ENCODE results near the gene PPP2R5E. TPM values are rescaled to one million over a fixed set of nuclear protein-coding genes. Genes with fewer than 3 reads are reported as not detected.

PPP2R5E gene
- total and polyA plus RNA-seq, 9 donors = 14.2 to 25.5 (median 20.1) TPM

DNA sequence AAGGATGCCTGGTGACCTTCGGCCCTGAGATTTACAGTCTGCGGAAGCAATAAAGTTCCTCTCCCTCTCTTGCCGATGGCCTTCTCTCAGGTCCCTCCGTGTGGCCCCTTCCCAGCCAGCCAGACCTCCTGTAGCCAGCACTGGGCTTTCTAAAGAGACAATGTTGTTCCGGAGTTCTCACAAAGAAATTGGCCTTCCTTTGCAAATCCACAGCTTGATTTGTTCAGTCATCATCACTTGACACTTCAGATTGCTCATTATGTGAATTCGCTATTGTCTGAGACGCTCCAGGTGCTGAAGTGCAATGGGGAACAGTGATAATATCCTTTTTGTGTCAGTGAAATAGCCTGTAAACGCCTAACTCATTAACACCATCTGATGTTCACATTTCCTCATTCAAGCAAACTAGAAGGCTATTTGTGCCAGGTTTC is 180.8 kb downstream of the PPP2R5E start:
- DNase-seq = no peak
- H3K9me3 ChIP-seq (replicated peaks; ENCODE audit: control insufficient read depth, low read depth, low read length) = peaks cover 7% of the 10 kb centered on the region
- no peaks in the 10 kb centered on the region for H3K27me3 ChIP-seq (ENCODE audit: control insufficient read depth, insufficient read depth, low read length)
- H3K4me3 ChIP-seq (ENCODE audit: low read length) = no peak overlapping the region
- no peak overlapping the region for H3K27ac ChIP-seq (ENCODE audit: low read length)
- H3K4me1 ChIP-seq (ENCODE audit: control insufficient read depth, insufficient read depth, low read length) = peaks cover 2% of the 10 kb centered on the region
- H3K36me3 ChIP-seq (ENCODE audit: control insufficient read depth, insufficient read depth, low read length) = no peaks in the 10 kb centered on the region
- 25% methylated on average over 4 of the region's 8 CpGs for WGBS (ENCODE audit: insufficient coverage)

DNA sequence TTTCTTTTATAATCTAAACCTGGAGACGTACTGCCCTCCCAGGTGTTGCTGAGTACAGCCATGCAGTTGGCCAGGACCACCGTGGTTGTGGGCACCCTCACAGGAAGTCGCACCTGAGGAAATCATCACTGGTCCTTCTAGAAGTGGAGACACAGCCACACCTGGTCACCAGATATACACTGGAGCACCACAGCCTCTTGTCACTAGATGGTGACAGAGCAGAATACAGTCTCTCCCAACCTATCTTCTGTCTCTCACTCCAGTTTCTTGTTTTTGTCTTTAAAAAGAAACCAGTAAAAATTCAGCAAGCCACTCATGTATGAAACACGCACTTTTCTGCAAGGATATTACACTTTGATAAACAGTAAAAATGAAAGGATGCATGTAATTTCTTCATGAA is 181.4 kb downstream of the PPP2R5E start:
- H3K4me1 ChIP-seq (ENCODE audit: control insufficient read depth, insufficient read depth, low read length) = peaks cover 2% of the 10 kb centered on the region
- peaks cover 7% of the 10 kb centered on the region for H3K9me3 ChIP-seq (replicated peaks; ENCODE audit: control insufficient read depth, low read depth, low read length)
- 72% methylated on average over 3 of the region's 4 CpGs for WGBS (ENCODE audit: insufficient coverage)
- DNase-seq = no peak
- no peaks in the 10 kb centered on the region for H3K27me3 ChIP-seq (ENCODE audit: control insufficient read depth, insufficient read depth, low read length)
- H3K36me3 ChIP-seq (ENCODE audit: control insufficient read depth, insufficient read depth, low read length) = no peaks in the 10 kb centered on the region
- H3K27ac ChIP-seq (ENCODE audit: low read length) = no peak overlapping the region
- H3K4me3 ChIP-seq (ENCODE audit: low read length) = no peak overlapping the region

DNA sequence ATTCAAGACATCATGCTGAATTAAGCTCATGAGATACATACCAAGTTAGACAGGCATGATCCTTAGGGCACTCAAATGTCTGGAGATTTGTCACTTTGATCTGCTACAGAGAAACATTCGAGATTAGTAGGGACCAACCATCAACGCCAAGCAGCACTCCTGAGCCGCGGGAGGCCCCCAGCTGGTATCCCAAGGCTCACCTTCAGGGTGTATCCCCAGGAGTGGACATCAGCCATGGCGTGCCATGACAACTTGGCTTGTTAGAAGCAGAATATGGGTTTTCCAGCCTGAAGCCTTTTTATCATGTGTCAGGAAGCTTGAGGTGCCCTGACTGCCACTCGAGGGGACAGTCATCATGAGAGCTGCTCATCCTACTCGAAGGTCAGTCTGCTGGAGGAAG is 185.3 kb downstream of the PPP2R5E start:
- no peaks in the 10 kb centered on the region for H3K36me3 ChIP-seq (ENCODE audit: control insufficient read depth, insufficient read depth, low read length)
- peaks cover 2% of the 10 kb centered on the region for H3K4me1 ChIP-seq (ENCODE audit: control insufficient read depth, insufficient read depth, low read length)
- WGBS (ENCODE audit: insufficient coverage) = 93% methylated on average over 5 of the region's 7 CpGs

DNA sequence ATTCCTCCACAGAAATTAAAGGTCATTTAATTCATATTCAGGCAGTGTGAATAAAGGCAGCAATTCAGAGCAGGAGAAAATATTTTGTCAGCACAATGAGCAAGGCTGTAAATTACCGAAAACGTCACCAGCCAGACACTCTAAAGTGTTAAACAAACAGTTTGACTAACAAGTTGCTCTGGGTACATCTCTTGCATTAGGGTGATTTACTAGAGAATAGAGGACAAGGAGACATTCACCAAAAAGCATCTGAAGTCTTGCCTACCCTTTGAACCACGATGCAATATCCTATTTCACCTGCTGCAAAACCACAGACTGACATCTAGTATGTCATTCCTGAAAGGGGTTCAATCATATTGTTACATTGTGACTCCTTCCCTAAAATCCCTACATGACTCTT is 197.4 kb downstream of the PPP2R5E start:
- no peak for DNase-seq
- no peaks in the 10 kb centered on the region for H3K4me1 ChIP-seq (ENCODE audit: control insufficient read depth, insufficient read depth, low read length)
- no CpG with 5 or more reads among the region's 3 CpGs for WGBS (ENCODE audit: insufficient coverage)

More for the DNA sequence above, 185.3 kb downstream of the PPP2R5E start:
- Histone ChIP-seq H3K9me3 (replicated peaks; ENCODE audit: control insufficient read depth, low read depth, low read length) (no peaks in the 10 kb centered on the region), H3K27me3 (ENCODE audit: control insufficient read depth, insufficient read depth, low read length) (no peaks in the 10 kb centered on the region), H3K27ac (ENCODE audit: low read length) (no peak overlapping the region), H3K4me3 (ENCODE audit: low read length) (no peak overlapping the region)
- no peak for DNase-seq

DNA sequence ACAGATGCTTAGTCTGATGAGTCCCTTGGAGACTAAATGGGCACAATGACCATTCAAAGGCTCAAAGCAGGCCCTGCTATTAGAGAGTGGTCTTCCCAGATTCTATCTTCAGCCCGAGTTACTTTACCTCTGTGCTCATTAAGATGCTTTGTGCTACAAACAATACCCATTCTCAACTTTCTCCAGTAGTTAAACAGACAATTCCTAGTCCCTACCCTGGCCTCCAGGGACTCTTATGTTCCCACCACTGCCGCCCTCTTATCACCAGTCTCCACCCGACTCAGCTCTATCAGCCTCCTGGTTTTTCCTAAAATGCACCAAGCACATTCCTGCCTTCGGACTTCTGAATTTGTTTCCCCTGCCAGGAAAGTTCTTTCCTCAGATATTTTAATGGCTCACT is 198.8 kb downstream of the PPP2R5E start:
- H3K36me3 ChIP-seq (ENCODE audit: control insufficient read depth, insufficient read depth, low read length) = no peaks in the 10 kb centered on the region
- DNase-seq = no peak
- WGBS (ENCODE audit: insufficient coverage) = 28% methylated on average over 4 of the region's 4 CpGs
- H3K4me3 ChIP-seq (ENCODE audit: low read length) = no peak overlapping the region
- no peaks in the 10 kb centered on the region for H3K9me3 ChIP-seq (replicated peaks; ENCODE audit: control insufficient read depth, low read depth, low read length)
- no peaks in the 10 kb centered on the region for H3K27me3 ChIP-seq (ENCODE audit: control insufficient read depth, insufficient read depth, low read length)
- no peaks in the 10 kb centered on the region for H3K4me1 ChIP-seq (ENCODE audit: control insufficient read depth, insufficient read depth, low read length)
- peak overlapping the region; percentile 4 for H3K27ac ChIP-seq (ENCODE audit: low read length)

More for the DNA sequence above, 197.4 kb downstream of the PPP2R5E start:
- H3K36me3 ChIP-seq (ENCODE audit: control insufficient read depth, insufficient read depth, low read length) = no peaks in the 10 kb centered on the region
- no peaks in the 10 kb centered on the region for H3K9me3 ChIP-seq (replicated peaks; ENCODE audit: control insufficient read depth, low read depth, low read length)
- H3K27me3 ChIP-seq (ENCODE audit: control insufficient read depth, insufficient read depth, low read length) = no peaks in the 10 kb centered on the region
- no peak overlapping the region for H3K27ac ChIP-seq (ENCODE audit: low read length)
- no peak overlapping the region for H3K4me3 ChIP-seq (ENCODE audit: low read length)

DNA sequence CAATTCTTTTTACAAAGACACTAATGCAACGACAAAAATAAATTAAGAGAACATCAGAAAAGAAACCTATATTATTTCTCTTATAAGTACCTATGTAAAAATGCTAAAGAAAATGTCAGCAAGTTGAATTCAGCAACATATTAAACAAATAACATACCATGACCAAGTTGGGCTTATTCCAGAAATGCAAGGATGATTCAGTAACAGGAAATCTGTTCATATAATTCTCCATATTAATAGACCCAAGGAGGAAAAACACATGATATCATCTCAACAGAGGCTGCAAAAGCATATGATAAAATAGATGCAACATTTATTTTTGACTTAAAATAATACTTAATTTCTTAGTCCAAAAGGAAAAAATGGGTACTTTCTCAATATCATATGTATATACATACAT is 199.3 kb downstream of the PPP2R5E start:
- WGBS (ENCODE audit: insufficient coverage) = no CpG with 5 or more reads among the region's 1 CpG
- Histone ChIP-seq H3K9me3 (replicated peaks; ENCODE audit: control insufficient read depth, low read depth, low read length) (no peaks in the 10 kb centered on the region), H3K36me3 (ENCODE audit: control insufficient read depth, insufficient read depth, low read length) (no peaks in the 10 kb centered on the region), H3K4me3 (ENCODE audit: low read length) (no peak overlapping the region), H3K27ac (ENCODE audit: low read length) (no peak overlapping the region), H3K27me3 (ENCODE audit: control insufficient read depth, insufficient read depth, low read length) (no peaks in the 10 kb centered on the region), H3K4me1 (ENCODE audit: control insufficient read depth, insufficient read depth, low read length) (no peaks in the 10 kb centered on the region)
- peak; percentile 71 for DNase-seq

DNA sequence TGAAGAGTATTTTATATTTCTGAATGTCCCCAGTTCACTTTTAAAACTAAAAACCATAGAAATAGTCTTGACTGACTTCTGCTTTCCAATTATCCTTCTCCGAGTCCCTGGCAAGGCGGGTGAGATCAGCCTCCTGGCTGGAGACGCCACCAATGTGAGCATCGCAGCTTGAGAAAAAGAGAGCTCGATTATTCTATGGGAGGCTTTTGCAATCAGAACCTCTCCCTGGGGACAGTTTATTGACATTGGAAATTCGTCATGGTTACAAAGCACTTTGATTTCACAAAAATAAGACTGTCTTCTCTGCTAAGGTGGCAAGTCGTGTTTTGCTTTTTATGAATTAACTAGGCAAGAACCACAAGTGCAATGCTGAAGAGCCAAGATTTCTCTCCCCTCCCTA is 200.8 kb downstream of the PPP2R5E start:
- Histone ChIP-seq H3K4me3 (ENCODE audit: low read length) (no peak overlapping the region), H3K4me1 (ENCODE audit: control insufficient read depth, insufficient read depth, low read length) (no peaks in the 10 kb centered on the region), H3K27me3 (ENCODE audit: control insufficient read depth, insufficient read depth, low read length) (no peaks in the 10 kb centered on the region), H3K9me3 (replicated peaks; ENCODE audit: control insufficient read depth, low read depth, low read length) (no peaks in the 10 kb centered on the region), H3K27ac (ENCODE audit: low read length) (no peak overlapping the region), H3K36me3 (ENCODE audit: control insufficient read depth, insufficient read depth, low read length) (no peaks in the 10 kb centered on the region)
- 48% methylated on average over 3 of the region's 7 CpGs for WGBS (ENCODE audit: insufficient coverage)
- DNase-seq = peak; percentile 28

DNA sequence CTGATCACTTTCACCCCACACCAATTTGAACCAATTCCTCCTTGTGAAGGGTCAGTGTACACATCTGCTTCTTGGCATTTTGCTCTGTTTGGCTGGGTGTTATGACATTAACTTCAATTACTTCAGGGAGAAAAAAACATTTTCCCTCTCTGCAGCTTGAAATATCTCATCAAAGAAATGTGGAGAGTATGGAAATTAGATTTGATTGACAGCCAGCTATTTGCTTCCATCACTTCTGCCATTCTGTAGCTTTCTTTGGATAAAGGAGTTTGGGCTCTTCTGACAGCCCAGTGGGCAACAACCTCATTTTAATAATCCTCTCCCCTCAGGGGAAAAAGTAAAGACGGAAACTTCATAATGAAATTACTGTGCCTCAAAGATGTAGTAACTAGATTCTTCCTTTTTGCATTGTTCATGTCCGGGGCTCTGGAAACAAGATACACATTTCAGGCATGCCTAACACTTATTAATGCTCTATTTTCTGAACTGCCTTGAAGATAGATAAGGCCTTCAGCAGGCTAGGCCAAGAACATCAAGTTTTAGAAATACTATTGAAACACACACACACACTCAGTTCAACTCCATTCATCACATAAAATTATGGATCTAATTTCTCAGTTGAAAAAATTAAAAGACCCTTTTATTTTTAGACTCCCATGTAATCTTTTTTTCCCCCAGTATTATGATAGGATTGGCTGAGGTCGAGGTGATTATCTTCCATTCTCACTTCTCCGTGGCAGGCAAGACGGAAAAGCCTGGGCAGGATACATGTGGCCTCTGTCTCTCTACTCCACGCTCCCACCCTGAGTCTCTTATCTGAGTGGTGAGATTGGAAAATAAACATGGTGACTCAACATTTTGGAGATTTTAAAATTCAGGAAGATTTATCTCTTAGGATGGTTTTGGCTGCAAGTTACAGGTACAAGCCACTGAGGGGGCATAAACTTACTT is 214.1 kb downstream of the PPP2R5E start:
- Histone ChIP-seq H3K4me1 (ENCODE audit: control insufficient read depth, insufficient read depth, low read length) (no peaks in the 10 kb centered on the region), H3K27me3 (ENCODE audit: control insufficient read depth, insufficient read depth, low read length) (no peaks in the 10 kb centered on the region), H3K27ac (ENCODE audit: low read length) (no peak overlapping the region), H3K4me3 (ENCODE audit: low read length) (no peak overlapping the region), H3K36me3 (ENCODE audit: control insufficient read depth, insufficient read depth, low read length) (no peaks in the 10 kb centered on the region), H3K9me3 (replicated peaks; ENCODE audit: control insufficient read depth, low read depth, low read length) (no peaks in the 10 kb centered on the region)
- 20% methylated on average over 1 of the region's 6 CpGs for WGBS (ENCODE audit: insufficient coverage)
- DNase-seq = no peak

DNA sequence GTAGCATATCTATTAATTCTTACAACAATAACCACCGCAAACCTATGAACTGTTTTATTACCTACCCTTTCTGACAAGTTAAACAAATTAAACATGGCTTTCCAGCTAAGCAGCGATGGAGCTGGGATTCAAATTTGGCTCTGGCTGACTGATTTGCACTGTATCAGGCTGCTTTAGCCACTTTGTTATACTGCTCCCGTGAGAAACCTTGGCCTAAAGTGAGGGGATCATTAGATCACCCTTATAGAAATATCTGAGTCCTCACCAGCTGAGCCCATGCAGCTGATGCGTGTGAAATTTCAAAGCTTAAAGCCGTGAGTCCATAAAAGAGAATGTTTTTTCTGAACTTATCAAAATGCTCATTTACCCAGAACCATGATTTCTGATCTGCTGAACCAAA is 216.3 kb downstream of the PPP2R5E start:
- Histone ChIP-seq H3K9me3 (replicated peaks; ENCODE audit: control insufficient read depth, low read depth, low read length) (no peaks in the 10 kb centered on the region), H3K27me3 (ENCODE audit: control insufficient read depth, insufficient read depth, low read length) (no peaks in the 10 kb centered on the region), H3K4me1 (ENCODE audit: control insufficient read depth, insufficient read depth, low read length) (peaks cover 2% of the 10 kb centered on the region), H3K27ac (ENCODE audit: low read length) (no peak overlapping the region), H3K36me3 (ENCODE audit: control insufficient read depth, insufficient read depth, low read length) (no peaks in the 10 kb centered on the region), H3K4me3 (ENCODE audit: low read length) (no peak overlapping the region)
- DNase-seq = no peak
- WGBS (ENCODE audit: insufficient coverage) = 82% methylated on average over 1 of the region's 5 CpGs

DNA sequence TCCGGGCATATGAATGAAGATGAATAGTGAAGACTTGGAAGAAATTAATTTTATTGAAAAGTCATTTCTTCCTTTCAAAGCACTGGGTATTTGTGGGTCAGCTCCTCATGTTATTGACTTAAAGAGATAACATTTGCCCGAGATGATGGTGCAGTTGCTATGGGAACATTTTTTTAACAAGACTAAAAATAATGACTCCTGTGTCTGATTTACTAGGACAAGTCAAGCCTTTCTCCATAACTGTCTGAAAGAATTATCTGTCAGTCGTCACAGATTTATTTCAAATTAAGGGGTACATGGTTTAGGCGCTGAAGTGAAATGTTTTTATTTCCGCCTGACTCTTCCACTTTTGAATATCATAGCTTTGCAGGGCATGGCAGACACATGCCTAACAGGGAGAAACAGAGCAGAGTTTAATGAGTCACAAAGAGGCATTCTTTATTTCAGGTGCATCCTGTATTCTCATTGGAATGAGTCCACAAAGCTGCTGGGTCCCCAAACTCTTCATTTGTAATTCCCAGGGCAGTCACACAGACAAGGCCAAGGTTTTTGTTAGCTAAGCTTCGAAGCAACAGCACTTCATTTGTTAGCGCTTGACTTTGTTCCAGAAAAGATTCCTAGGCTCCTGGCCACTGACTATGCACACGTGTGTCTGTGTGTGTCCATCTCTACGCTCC is 220.1 kb downstream of the PPP2R5E start:
- Histone ChIP-seq H3K36me3 (ENCODE audit: control insufficient read depth, insufficient read depth, low read length) (no peaks in the 10 kb centered on the region), H3K4me3 (ENCODE audit: low read length) (no peak overlapping the region), H3K27ac (ENCODE audit: low read length) (no peak overlapping the region), H3K4me1 (ENCODE audit: control insufficient read depth, insufficient read depth, low read length) (peaks cover 2% of the 10 kb centered on the region), H3K27me3 (ENCODE audit: control insufficient read depth, insufficient read depth, low read length) (no peaks in the 10 kb centered on the region), H3K9me3 (replicated peaks; ENCODE audit: control insufficient read depth, low read depth, low read length) (no peaks in the 10 kb centered on the region)
- 0% methylated on average over 1 of the region's 9 CpGs for WGBS (ENCODE audit: insufficient coverage)
- peak; percentile 87 for DNase-seq
